Measurements from ENCODE around the gene USP13. TPM values are rescaled to one million over a fixed set of nuclear protein-coding genes. Genes with fewer than 3 reads are reported as not detected.

USP13 gene
- total and polyA plus RNA-seq, 2 donors (not counting 3 experiments of a cell fraction or from before 2014, with no cell fraction given) = 5.8 to 24.0 TPM

DNA sequence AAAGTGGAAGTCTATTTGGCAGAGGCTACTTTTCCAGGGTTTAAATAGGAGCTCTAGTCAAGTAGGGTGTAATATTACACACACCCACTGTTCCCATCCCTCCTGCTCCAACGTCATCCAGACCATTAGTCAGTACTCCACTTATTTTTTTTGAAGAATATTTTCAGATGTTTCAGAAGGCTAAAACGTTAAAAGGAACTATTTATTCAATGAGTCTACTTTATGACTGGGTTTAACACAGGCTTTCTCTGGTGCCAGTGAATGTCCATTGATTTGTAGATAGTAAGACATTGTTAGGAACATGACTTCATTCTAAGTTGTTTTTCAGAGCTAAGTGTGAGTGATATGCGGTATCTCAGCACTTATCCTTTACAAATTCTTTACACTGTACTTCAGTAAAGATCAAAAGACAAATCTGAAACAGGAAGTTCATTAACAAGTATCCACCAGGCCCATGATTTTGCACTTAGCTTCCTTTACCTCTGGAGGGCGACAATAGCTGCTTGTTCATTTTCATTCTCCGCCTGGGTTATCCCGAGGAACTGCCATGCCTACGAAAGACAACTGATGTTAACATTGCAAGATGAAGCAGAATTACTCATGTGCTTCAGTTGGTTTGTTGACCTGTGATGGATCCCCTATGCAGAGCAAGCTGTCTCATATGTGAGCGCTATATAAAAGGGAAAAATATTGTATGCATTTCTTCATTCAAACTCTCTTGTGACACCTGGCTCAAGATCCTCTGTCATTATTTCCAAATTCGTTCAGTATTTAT, 158.7 kb downstream of the USP13 start:
- Histone ChIP-seq H3K4me1 (ENCODE audit: control insufficient read depth, extremely low read depth, insufficient read depth, low read length) (no peaks in the 10 kb centered on the region), H3K79me2 (ENCODE audit: control insufficient read depth, insufficient read depth, low read length) (no peaks in the 10 kb centered on the region), H3K9ac (replicated peaks; ENCODE audit: extremely low read depth, insufficient read depth, low read length) (no peak overlapping the region), H3K27me3 (ENCODE audit: control insufficient read depth in 2 of 2, insufficient read depth in 2 of 2, low read length in 2 of 2) (no peaks in the 10 kb centered on the region), H3K9me3 (replicated peaks; ENCODE audit: control insufficient read depth, insufficient read depth, low read length) (no peaks in the 10 kb centered on the region), H3K4me3 (replicated peaks in 1 of 3; ENCODE audit: insufficient read depth in 1 of 3, low read depth in 1 of 3, low read length in 3 of 3) (no peak overlapping the region), H3K9me1 (replicated peaks; ENCODE audit: control insufficient read depth, extremely low read depth, insufficient read depth, low read length) (no peaks in the 10 kb centered on the region), H3K27ac (ENCODE audit: insufficient read depth, low read depth, low read length) (no peak overlapping the region), H3K4me2 (ENCODE audit: insufficient read depth, low read length) (peak overlapping the region; percentile 21), H2AFZ (ENCODE audit: low read depth, low read length) (peak overlapping the region; percentile 89), H3K36me3 (ENCODE audit: control insufficient read depth in 2 of 2, extremely low read depth in 1 of 2, insufficient read depth in 2 of 2, low read length in 2 of 2) (no peaks in the 10 kb centered on the region), H4K20me1 (replicated peaks; ENCODE audit: control insufficient read depth, extremely low read depth, insufficient read depth, low read length) (no peaks in the 10 kb centered on the region)
- TF ChIP-seq GATA2 (IDR thresholded peaks at IDR 0.05; ENCODE audit: insufficient read depth, insufficient read length, low read depth, low read length) = no peak
- TF ChIP-seq, protein P1, sequence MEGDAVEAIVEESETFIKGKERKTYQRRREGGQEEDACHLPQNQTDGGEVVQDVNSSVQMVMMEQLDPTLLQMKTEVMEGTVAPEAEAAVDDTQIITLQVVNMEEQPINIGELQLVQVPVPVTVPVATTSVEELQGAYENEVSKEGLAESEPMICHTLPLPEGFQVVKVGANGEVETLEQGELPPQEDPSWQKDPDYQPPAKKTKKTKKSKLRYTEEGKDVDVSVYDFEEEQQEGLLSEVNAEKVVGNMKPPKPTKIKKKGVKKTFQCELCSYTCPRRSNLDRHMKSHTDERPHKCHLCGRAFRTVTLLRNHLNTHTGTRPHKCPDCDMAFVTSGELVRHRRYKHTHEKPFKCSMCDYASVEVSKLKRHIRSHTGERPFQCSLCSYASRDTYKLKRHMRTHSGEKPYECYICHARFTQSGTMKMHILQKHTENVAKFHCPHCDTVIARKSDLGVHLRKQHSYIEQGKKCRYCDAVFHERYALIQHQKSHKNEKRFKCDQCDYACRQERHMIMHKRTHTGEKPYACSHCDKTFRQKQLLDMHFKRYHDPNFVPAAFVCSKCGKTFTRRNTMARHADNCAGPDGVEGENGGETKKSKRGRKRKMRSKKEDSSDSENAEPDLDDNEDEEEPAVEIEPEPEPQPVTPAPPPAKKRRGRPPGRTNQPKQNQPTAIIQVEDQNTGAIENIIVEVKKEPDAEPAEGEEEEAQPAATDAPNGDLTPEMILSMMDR (IDR thresholded peaks at IDR 0.05; ENCODE audit: extremely low read depth in 1 of 2, insufficient read depth in 1 of 2, low read depth in 1 of 2, low read length in 2 of 2) = peak; percentile 53 to 59
- intact Hi-C loops (cut with micrococcal nuclease) = loop anchor here (1.0 to 5.0 kb wide), 3 partner anchors 117 to 1366 kb away; no protein-coding TSS in a partner anchor
- no TSS peak for BruUV-seq (replicated peaks)
- CTCF ChIA-PET = interaction anchor here (0.7 to 2.3 kb wide), 31 partner anchors 9 to 1123 kb away, joined by 3 to 34 read pairs (median 4); partner anchors contain the start of genes CCDC39, TTC14 and USP13
- POLR2A ChIA-PET = no interaction called here
- dilution Hi-C loops (cut with MboI; ENCODE audit: extremely low pct_ligation_motif_present, low sequenced_read_pairs) = no loop called here
- peak; percentile 55 for DNase-seq (ENCODE audit: low read depth, low spot score)
- FAIRE-seq = peak; percentile 88

DNA sequence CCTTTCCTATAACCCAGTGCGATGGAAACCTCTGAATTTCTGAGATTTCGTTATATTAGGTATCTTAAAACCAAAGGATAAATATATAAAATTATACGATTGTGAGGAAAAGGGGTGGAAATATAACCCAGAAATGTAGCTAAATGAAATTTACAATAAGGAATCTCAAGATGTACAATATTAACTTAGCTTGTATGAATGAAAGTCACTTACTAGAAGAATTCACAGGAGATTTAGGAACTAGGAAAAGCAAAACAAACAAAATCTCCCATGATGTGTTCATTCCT, 159.2 kb downstream of the USP13 start:
- intact Hi-C loops (cut with micrococcal nuclease) = loop anchor here (2.0 to 5.0 kb wide), 2 partner anchors 117 to 1365 kb away; no protein-coding TSS in a partner anchor
- H4K20me1 ChIP-seq (replicated peaks; ENCODE audit: control insufficient read depth, extremely low read depth, insufficient read depth, low read length) = no peaks in the 10 kb centered on the region
- no peaks in the 10 kb centered on the region for H3K27me3 ChIP-seq (ENCODE audit: control insufficient read depth in 2 of 2, insufficient read depth in 2 of 2, low read length in 2 of 2)
- peak overlapping the region; percentile 89 for H2AFZ ChIP-seq (ENCODE audit: low read depth, low read length)
- H3K4me2 ChIP-seq (ENCODE audit: insufficient read depth, low read length) = no peak overlapping the region
- no TSS peak for BruUV-seq (replicated peaks)
- POLR2A ChIA-PET = no interaction called here
- FAIRE-seq (no peak), DNase-seq (ENCODE audit: low read depth, low spot score) (no peak)
- no peak overlapping the region for H3K27ac ChIP-seq (ENCODE audit: insufficient read depth, low read depth, low read length)
- H3K9ac ChIP-seq (replicated peaks; ENCODE audit: extremely low read depth, insufficient read depth, low read length) = no peak overlapping the region
- TF ChIP-seq, protein P2, sequence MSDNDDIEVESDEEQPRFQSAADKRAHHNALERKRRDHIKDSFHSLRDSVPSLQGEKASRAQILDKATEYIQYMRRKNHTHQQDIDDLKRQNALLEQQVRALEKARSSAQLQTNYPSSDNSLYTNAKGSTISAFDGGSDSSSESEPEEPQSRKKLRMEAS (IDR thresholded peaks at IDR 0.05; ENCODE audit: insufficient read depth, insufficient read length) = no peak
- TF ChIP-seq MYC (IDR thresholded peaks at IDR 0.05; ENCODE audit: low read depth, low read length) = no peak
- TF ChIP-seq, protein P1 (IDR thresholded peaks at IDR 0.05; ENCODE audit: extremely low read depth in 1 of 2, insufficient read depth in 1 of 2, low read depth in 1 of 2, low read length in 2 of 2) = no peak
- TF ChIP-seq POLR2A (IDR thresholded peaks at IDR 0.05; ENCODE audit: low read depth, low read length) = no peak
- TF ChIP-seq POLR2AphosphoS5 (IDR thresholded peaks at IDR 0.05; ENCODE audit: insufficient read depth, low read depth, low read length) = no peak
- no peak for TF ChIP-seq JUN (IDR thresholded peaks at IDR 0.05; ENCODE audit: borderline replicate concordance, insufficient read depth, insufficient read length, low read depth)
- no peak for TF ChIP-seq EZH2 (IDR thresholded peaks at IDR 0.05; ENCODE audit: borderline replicate concordance, low read depth, low read length, severe bottlenecking)
- TF ChIP-seq GATA2 (IDR thresholded peaks at IDR 0.05; ENCODE audit: insufficient read depth, insufficient read length, low read depth, low read length) = no peak
- TF ChIP-seq FOS (IDR thresholded peaks at IDR 0.05; ENCODE audit: borderline replicate concordance, insufficient read depth, low read length) = no peak
- H3K9me3 ChIP-seq (replicated peaks; ENCODE audit: control insufficient read depth, insufficient read depth, low read length) = no peaks in the 10 kb centered on the region
- no peaks in the 10 kb centered on the region for H3K79me2 ChIP-seq (ENCODE audit: control insufficient read depth, insufficient read depth, low read length)
- H3K4me1 ChIP-seq (ENCODE audit: control insufficient read depth, extremely low read depth, insufficient read depth, low read length) = no peaks in the 10 kb centered on the region
- H3K4me3 ChIP-seq (replicated peaks in 1 of 3; ENCODE audit: insufficient read depth in 1 of 3, low read depth in 1 of 3, low read length in 3 of 3) = no peak overlapping the region
- CTCF ChIA-PET = interaction anchor here (0.9 to 2.3 kb wide), 24 partner anchors 9 to 867 kb away, joined by 3 to 34 read pairs (median 4); partner anchors contain the start of genes CCDC39, TTC14 and USP13
- no peaks in the 10 kb centered on the region for H3K36me3 ChIP-seq (ENCODE audit: control insufficient read depth in 2 of 2, extremely low read depth in 1 of 2, insufficient read depth in 2 of 2, low read length in 2 of 2)
- no peaks in the 10 kb centered on the region for H3K9me1 ChIP-seq (replicated peaks; ENCODE audit: control insufficient read depth, extremely low read depth, insufficient read depth, low read length)
- dilution Hi-C loops (cut with MboI; ENCODE audit: extremely low pct_ligation_motif_present, low sequenced_read_pairs) = no loop called here

Data from endothelial cell of umbilical vein (primary cell).